NCI-H82 treated with DMSO at 0.1 percent for 48 hours (cell line): ENCODE measurements around the gene CUL4A.
"Not testable (repeated sequence)": the region's sequence is repeated elsewhere in the genome, so short reads cannot be mapped to it uniquely, and the experiment has no call there.

Experiments
- DNase-seq: peaks from one replicate; lab custom pipeline; 2025; ENCODE audit not compliant: unreplicated experiment; lab: John Stamatoyannopoulos, UW

Gene CUL4A

DNA sequence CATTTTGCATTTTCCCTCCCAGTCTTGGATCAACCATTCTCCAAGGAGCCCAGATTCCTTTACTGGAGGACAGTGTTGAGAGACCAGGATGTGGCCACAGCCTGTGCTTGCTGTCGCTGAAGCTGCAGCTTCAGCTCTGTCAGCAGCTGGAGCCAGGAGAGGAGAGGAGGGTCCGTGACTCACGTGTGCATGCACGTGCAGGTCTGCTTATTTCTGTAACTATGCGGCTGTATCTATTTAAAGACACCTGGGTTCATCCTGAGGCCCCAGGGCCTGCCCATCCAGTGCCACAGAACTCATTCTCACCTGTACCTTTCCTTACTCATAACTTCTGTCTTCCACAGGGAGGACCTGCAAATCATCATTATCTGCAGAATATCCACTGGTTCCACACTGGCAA is 79.5 kb downstream of the CUL4A start:
- no peak for DNase-seq

DNA sequence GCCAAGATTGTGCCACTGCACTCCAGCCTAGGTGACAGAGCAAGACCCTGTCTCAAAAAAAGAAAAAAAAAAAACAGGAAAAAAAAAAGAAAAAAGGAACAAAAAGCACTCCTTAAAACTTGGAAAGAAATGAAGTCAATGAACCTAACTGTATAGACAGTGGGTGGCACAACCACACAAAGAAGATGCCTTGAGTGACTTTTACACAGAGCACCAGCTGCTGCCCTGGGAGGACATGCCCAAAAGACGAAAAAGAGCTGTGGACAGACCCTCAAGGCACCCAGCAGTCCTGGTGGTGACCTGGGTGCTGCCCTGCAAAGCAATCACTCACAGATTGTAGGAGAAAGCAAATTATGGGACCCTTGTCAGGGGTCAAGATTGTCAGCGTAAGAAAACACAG is 81.7 kb downstream of the CUL4A start:
- no peak for DNase-seq

DNA sequence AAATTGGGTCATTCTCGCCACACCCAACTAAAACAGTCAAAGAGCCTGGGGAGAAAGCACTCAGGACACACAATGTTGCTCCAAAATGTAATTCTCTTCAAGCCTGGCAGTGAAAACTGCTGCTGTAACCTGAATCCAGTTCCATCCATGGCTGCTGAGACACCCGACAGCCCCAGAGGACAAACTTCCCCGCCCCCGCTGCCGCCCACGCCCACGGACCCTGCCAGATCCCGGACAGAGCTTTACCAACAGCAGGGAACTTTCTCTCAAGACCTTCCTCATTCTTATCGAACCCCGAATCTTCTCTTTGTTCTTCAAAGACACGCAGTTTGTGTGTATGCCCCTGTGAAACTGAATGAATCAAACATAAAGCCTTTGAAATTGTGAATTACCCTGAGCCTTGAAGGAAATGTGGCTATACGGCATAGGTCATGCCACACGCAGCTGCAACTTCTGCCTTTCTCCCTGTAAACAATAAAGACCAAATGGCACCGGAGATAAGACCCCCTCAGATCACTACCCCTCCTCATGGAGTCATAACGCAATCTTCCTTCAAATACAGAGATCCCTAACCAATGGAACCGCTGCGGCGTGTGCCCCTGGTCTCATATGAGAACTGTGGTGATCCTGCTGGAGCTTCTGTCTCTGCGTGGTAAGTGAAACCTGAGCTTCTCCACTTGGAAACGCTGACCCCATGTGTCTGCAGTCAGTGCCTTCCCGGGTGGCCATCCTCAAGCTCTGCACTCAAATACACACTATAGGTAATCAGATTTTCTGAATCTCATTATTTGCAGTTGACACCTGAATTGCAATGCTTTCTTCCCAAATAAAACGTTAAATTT is 82.8 kb downstream of the CUL4A start:
- DNase-seq: no peak

DNA sequence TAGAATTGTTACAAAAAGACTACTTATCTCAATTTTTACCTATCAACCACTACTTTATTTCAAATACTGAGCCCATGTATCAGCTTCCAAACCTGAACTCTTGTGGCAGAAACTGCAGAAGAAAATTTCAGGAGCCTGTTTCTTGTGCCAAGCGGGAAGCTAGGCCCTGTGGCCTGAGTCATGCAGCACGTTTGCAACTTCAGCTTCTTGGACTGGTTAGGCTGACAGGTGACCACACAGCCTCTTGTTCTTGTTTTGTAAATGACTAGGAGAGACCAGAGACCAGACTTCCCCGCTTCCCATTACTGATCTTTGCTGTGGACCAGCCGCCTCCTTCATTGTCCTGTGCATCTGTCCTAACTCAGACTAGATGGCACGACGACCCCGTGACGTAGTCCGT is 84.3 kb downstream of the CUL4A start:
- no peak for DNase-seq

DNA sequence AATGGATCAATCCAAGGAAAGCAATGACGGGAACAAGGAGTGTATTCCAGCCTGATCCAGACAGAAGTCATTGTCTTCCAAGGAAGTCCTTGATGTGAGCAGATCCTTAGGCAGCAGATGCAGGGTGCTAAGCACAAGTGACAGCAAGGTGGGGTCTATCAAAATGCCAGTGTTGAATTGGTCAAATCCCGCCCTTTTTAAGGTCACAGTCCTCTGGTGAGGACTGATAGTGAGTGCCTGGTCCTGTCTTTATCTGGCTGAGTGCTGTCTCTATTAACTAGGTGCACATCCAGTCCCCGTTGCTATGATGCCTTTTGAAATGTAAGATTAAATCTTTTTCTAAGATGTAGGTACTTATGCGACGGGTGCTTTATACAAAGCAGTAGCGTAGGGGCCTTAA is 86.4 kb downstream of the CUL4A start:
- no peak for DNase-seq

DNA sequence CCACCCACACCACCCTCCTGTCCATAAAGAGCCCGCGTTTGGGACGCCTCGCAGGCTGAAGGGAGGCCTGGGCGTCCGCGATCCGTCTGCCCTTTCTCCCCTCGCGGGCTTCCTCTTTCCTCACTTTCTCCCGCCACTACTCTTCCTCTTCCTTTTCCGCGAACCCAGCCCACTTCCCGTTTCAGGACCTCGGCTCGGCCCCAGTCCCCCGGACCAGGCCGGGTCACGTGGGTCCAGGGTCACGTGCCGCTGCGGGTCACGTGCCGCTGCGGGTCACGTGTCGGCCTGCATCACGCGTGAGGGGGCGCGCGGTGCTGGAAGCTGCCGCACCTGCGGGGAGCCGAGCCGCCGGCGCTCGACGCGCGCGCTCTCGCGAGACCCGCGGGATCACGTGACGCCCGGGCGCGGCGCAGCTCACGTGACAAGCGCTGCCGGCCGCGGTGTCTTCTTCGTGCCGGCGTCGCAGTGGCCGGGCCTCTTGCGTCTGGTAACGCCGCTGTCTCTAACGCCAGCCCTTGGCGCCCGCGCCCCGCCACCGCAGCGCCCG is 87.5 kb downstream of the CUL4A start, which contains the start of gene LAMP1:
TSS of gene LAMP1 (plus strand) at position 417 of the 547 bp plus-strand sequence. CDS start 196 bp downstream, outside the sequence.
- peak; percentile 55 for DNase-seq

DNA sequence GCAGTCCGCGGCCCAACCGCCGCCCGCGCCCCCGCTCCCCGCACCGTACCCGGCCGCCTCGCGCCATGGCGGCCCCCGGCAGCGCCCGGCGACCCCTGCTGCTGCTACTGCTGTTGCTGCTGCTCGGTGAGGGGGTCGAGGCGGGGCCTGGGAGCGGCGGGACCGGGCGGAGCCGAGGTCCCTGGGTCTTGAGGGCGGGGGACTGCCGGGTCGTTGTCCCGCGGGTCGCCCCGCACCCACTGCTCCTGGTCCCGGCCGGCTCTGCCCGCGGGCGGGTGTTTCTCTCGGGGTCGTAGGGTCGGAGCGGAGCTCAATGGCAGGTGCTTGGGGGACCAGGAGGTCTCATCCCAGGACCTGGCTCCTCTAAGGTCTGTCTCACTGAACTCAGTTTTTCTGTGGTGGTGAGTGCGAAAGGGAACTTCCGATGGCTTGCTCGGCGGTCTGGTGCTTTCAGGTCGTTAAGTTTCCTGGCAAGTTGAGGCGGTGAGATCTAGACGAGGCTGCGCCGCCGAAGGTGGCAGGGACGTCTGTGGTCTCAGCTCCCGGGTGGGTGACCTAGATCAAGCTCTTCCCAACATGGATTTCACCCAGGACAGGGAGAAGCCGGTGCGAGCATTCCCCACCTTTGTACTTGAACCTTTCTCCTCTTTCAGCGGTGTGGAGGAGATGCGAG is 88.1 kb downstream of the CUL4A start:
- DNase-seq: no peak

DNA sequence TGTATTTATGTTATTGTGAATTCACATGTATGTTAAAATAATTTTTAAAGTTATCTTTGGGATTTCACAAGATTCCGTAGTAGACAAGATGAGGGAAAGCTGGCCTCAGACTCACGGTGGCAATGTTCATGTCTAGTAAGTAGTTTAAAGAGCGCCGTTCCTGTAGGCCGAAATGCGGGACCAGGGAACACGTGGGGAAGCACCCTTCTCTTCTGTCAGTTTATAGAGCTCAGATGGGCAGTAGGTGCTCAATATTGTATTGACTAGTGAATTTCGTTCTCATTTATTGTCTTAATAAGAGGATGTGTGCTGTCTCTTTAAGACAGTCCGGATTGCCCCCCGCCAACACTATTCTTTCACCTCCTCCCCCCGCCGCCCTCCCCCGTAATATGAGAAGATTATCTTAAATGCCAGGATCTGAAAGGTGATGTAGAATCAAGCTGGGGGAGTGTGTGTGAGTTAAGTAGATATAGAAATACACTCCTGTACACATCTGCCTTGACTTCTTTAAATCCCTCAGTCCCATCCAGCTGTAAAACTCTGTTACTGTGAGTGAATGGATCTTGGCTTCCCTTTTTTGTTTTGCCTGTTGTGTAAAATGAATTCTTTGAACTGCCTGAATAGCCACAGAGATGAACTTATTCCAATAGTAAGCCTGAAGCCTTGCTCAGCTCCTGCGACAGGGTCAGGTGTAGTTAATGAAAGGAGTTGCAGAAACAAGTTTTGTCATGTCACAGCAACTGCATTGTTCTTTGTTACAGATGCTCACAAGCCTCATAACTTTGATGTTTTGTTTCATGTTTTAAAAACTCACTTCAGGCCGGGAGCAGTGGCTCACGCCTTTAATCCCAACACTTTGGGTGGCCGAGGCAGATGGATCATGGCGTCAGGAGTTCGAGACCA is 88.9 kb downstream of the CUL4A start:
- DNase-seq: no peak

DNA sequence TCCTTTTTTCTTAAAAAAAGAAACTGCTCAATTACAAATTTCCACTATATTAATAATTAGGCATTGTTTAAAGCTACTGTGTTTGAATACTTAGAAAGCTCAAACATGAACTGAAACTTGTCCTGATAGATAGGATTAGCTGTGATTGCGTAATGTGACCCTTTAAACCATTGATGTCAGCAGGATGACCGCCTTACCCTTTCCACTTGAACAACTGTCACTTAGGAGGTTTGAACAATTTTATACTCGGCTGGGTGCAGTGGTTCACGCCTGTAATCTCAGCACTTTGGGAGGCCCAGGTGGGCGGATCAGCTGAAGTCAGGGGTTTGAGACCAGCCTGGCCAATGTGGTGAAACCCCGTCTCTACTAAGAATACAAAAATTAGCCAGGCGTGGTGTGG is 90.5 kb downstream of the CUL4A start:
- DNase-seq: no peak

GRCh38 chr13:113302986-113303385 is 93.6 kb downstream of the CUL4A start:
- DNase-seq: no peak

- no peak for DNase-seq
These were observed 94.7 kb downstream of the CUL4A start for GRCh38 chr13:113304121-113304520.

DNA sequence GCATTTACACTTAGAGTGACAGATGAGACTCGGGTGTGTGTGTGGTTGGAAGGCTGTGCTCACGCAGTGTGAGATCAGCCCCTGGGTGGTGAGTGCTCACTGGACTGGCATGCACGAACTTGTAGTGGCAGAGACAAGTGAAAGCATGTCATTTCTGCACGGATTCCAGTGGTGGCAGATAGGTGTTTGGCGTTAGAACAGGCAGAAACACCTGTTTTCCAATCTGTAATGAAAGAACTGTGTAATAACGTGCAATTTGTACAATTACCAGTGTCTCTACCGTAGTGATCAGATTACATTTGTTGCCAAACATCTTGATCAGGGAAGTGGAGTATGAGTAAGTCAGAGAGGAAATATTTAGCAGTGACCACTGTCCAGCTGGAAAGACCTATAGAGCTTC is 95.8 kb downstream of the CUL4A start:
- DNase-seq: no peak

GRCh38 chr13:113307491-113307890 is 98.1 kb downstream of the CUL4A start:
- DNase-seq: no peak

GRCh38 chr13:113309473-113309872 is 100.1 kb downstream of the CUL4A start:
- no peak for DNase-seq

DNA sequence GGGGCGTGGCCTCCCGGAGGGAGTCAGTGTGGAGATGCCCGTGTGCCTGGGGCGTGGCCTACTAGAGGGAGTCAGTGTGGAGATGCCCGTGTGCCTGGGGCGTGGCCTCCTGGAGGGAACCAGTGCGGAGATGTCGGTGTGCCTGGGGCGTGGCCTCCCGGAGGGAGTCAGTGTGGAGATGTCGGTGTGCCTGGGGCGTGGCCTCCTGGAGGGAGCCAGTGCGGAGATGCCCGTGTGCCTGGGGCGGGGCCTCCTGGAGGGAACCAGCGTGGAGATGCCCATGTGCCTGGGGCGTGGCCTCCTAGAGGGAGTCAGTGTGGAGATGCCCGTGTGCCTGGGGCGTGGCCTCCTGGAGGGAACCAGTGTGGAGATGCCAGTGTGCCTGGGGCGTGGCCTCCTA is 104.7 kb downstream of the CUL4A start:
- DNase-seq: not testable (repeated sequence)

- DNase-seq: not testable (repeated sequence)
These were observed 105.6 kb downstream of the CUL4A start for GRCh38 chr13:113314895-113315470.

DNA sequence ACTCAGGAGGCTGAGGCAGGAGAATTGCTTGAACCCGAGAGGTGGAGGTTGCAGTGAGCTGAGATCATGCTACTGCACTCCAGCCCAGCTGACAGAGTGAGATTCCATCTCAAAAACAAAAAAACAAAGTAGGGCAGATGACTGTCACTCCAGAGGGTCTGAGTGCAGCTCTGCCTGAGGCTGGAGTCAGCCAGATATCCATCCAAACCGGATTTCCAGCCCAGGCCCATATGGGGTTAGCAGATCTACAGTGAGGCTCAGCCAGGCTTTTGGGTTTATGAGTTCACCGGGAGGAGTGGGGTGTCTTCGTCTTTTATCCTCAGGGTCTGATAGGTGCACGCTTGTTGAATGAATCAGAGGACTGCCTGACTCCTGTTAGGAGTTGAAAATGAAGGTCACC is 106.6 kb downstream of the CUL4A start:
- no peak for DNase-seq
